Activated CD4-positive, alpha-beta T cell treated with anti-CD3 and anti-CD28 coated beads, Interleukin-2, amount 10 ng/mL, durations not matched to agents 24 days and 14 days (primary cell): ENCODE results near the gene SLC14A1. TPM values are rescaled to one million over a fixed set of nuclear protein-coding genes. Genes with fewer than 3 reads are reported as not detected.
"Not testable (repeated sequence)": the region's sequence is repeated elsewhere in the genome, so short reads cannot be mapped to it uniquely, and the experiment has no call there.

Experiments
- DNase-seq: peaks from one replicate; pipeline ENCODE4 v3.0.0; 2022
- H3K27ac Mint-ChIP-seq: one replicate; pipeline ENCODE4 v1.8.0; 2022; ENCODE audit warnings: mild to moderate bottlenecking, mixed read lengths
- H3K27me3 Mint-ChIP-seq: one replicate; pipeline ENCODE4 v1.8.0; 2022; ENCODE audit warnings: mixed read lengths
- H3K36me3 Mint-ChIP-seq: one replicate; pipeline ENCODE4 v1.8.0; 2022; ENCODE audit warnings: low read depth, mild to moderate bottlenecking, mixed read lengths
- H3K4me1 Mint-ChIP-seq: one replicate; pipeline ENCODE4 v1.8.0; 2021; ENCODE audit warnings: mixed read lengths
- H3K4me3 Mint-ChIP-seq: one replicate; pipeline ENCODE4 v1.8.0; 2022; ENCODE audit warnings: mild to moderate bottlenecking, moderate library complexity, mixed read lengths
- H3K9me3 Mint-ChIP-seq: one replicate; pipeline ENCODE4 v1.8.0; 2021; ENCODE audit warnings: mixed read lengths
- intact Hi-C: fragments of 100-400 bp; cut with micrococcal nuclease; formaldehyde crosslinking; loops from one replicate; pipeline ENCODE4 v1.15.1; 2023
- total RNA-seq: library from RNA; stranded (reverse); gene quantifications from 2 replicates; pipeline ENCODE4 v1.2.3, GENCODE V29; 2022

The SLC14A1 gene
- total RNA-seq, 1 donor from 2014 or later: 0.86 TPM

DNA sequence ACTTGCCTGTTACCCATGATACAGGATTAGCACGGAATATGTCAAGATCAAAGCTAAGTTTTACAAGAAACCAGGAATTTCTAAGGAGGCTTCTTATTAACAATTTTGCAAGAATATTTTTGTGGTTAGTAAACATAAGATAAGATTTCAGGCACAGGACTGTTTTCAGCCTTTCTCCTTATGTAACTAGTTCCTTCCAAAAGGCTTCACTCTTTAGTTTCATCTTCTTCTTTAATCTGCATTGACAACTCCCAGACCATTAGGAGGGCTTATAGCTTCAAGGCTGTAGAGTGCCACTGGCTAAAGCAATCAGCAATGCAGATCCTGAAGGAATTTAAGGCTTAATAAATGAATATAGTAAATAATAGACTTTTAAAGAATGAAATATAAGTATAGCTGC, 29.3 kb downstream of the SLC14A1 start:
- intact Hi-C loops: no loop called here

DNA sequence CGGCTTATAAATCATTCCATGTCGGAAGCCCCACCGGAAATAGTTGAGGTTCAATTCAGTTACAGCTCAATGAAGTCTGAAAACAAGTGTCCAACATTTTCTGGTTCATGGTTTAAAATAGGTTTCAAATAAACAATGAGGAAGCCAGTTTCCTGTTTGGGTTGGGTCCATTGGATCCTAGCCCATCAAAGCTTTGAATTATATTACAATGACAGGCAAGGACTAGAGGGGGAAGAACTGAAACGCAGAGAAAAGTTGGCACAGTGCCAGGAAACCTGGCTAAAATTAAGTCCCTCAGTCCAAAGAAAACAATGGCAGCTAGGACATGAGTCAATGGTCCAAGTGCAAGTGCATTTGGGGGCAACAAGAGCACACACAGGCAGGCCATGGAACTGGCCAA, 32.0 kb downstream of the SLC14A1 start:
- Mint-ChIP-seq H3K9me3 (no peaks in the 10 kb centered on the region), H3K36me3 (no peaks in the 10 kb centered on the region), H3K4me1 (peaks cover 2% of the 10 kb centered on the region), H3K27ac (no peak overlapping the region), H3K27me3 (peaks cover 17% of the 10 kb centered on the region), H3K4me3 (no peak overlapping the region)
- DNase-seq: no peak
- intact Hi-C loops: no loop called here

More for the DNA sequence above, 29.3 kb downstream of the SLC14A1 start:
- Mint-ChIP-seq H3K27me3 (peaks cover 20% of the 10 kb centered on the region), H3K27ac (no peak overlapping the region), H3K4me1 (no peaks in the 10 kb centered on the region), H3K9me3 (no peaks in the 10 kb centered on the region), H3K36me3 (no peaks in the 10 kb centered on the region), H3K4me3 (no peak overlapping the region)
- no peak for DNase-seq

DNA sequence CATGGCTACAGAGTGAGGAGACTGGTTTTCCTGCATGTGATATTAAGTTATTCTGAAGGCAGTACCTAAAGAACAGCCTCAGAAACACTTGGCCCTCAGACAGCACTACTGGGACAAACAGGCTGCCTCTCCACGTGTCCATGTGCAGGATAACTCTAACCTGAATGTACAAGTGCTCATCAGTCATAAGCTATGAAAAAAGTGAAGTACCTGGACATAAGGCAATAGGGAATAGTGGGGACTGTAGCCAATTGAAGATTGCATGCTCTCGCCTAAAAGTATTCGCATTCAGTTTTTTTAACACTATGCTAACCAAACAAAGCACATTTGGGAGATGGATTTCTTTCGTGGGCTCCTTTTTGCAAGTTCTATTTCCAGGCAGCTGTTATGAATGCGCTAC, 33.0 kb downstream of the SLC14A1 start:
- Mint-ChIP-seq H3K9me3 (no peaks in the 10 kb centered on the region), H3K4me3 (no peak overlapping the region), H3K27me3 (peaks cover 17% of the 10 kb centered on the region), H3K27ac (no peak overlapping the region), H3K4me1 (peaks cover 2% of the 10 kb centered on the region), H3K36me3 (no peaks in the 10 kb centered on the region)
- intact Hi-C loops: no loop called here
- no peak for DNase-seq

DNA sequence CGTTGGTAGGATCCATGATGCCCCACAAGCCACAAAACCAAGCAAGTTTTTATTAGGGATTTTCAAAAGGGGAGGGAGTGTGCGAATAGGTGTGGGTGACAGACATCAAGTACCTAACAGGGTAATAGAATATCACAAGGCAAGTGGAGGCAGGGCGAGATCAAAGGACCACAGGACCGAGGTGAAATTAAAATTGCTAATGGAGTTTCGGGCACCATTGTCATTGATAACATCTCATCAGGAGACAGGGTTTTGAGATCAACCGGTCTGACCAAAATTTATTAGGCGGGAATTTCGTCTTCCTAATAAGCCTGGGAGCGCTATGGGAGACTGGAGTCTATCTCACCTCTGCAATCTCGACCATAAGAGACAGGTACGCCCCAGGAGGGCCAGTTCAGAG, 33.7 kb downstream of the SLC14A1 start:
- peaks cover 17% of the 10 kb centered on the region for H3K27me3 Mint-ChIP-seq
- H3K27ac Mint-ChIP-seq, intact Hi-C loops, H3K9me3 Mint-ChIP-seq, DNase-seq, H3K4me1 Mint-ChIP-seq, H3K36me3 Mint-ChIP-seq, H3K4me3 Mint-ChIP-seq: not testable (repeated sequence)

DNA sequence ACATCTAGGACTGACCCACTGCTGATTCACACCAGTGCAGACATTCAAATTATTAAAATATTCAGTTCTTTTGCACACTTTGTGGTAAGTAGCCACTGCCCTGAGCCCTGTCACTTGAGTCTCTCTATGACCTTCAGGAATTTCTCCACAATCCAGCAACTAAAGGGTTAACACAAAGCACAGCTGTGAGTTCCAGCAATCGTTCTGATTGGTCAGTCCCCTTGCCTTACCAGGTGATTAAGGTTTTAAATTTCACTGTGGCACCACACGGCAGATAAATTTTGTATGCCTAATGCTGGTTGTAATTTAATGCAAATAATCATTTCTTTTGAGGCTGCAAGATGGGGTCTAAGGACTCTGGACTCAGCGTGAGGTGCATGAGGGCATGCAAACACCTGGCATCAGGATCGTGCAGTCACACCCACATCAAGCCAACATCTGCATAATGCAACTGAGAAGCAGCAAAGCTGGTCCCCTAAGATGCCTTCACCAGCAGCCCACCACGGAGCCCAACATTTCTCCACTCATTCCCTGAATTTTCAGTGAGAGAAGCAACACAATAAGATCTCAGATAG, 36.6 kb downstream of the SLC14A1 start:
- H3K9me3 Mint-ChIP-seq: no peaks in the 10 kb centered on the region
- no peak overlapping the region for H3K4me3 Mint-ChIP-seq
- no peak overlapping the region for H3K27ac Mint-ChIP-seq
- peaks cover 5% of the 10 kb centered on the region for H3K27me3 Mint-ChIP-seq
- no peak for DNase-seq
- intact Hi-C loops: no loop called here
- no peaks in the 10 kb centered on the region for H3K36me3 Mint-ChIP-seq
- peaks cover 2% of the 10 kb centered on the region for H3K4me1 Mint-ChIP-seq

DNA sequence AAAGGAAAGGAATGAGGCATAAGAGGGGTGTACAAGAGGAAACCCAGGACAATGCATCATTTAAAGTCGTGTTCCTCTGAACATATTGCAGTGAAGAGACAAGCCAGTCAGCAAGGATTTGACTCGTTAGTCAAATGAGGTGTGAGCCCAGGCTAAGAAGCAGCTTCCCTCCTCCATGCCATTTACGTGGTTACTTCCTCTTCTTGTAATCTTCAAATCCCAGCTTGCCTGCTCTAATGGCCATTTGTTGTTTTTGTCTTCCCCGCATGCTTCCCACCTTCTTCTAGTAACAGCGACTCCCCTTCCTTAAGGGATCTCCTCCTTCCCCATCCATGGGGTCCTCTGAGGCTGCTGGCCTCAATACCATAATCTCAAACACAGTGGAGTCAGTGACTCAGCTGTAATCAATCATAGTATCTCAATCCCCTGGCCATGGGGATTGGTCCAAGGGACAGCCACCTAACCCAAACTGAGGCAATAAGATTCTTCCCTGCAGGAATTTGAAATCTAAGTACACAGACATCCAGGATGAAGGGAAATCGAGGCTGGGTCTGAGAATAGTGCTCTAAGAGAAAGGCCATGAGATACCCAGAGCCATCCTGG, 37.6 kb downstream of the SLC14A1 start:
- no peak overlapping the region for H3K4me3 Mint-ChIP-seq
- no peaks in the 10 kb centered on the region for H3K9me3 Mint-ChIP-seq
- intact Hi-C loops: no loop called here

DNA sequence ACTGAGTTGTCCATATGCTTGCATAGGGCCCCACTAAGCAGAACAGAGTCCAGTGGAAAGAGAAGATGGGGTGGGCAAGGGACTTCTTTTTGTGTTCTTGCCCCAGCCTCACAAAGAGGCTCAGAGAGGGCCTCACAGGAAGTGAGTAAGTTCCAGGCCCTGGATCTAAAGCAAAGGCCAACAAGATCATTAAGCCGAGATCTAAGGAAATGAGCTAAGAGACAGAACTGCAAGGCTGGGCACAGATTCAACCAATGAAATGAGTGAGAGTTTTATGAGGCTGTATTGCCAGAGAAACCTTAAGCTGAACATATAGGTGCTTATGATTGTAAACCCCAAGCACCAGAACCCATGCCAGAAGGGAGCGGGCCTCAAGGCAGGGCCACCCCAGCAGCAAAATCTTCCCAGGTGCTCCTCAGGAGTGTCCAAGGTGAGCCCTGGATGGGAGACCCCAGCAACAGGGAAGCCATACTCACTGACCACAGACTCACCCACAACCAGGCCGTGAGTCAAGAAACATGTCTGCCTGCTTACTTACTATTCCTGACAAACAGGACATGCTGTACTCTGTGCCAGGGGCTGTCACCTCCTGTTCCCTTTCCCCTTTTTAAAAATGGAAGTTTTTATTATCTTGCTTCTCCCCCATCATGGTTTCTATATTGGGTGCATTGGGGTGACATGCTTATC, 40.2 kb downstream of the SLC14A1 start:
- DNase-seq: no peak
- no peak overlapping the region for H3K27ac Mint-ChIP-seq
- H3K9me3 Mint-ChIP-seq: no peaks in the 10 kb centered on the region
- peaks cover 2% of the 10 kb centered on the region for H3K4me1 Mint-ChIP-seq
- H3K4me3 Mint-ChIP-seq: no peak overlapping the region
- intact Hi-C loops: no loop called here
- H3K36me3 Mint-ChIP-seq: no peaks in the 10 kb centered on the region
- H3K27me3 Mint-ChIP-seq: peaks cover 10% of the 10 kb centered on the region

More for the DNA sequence above, 37.6 kb downstream of the SLC14A1 start:
- no peak for DNase-seq
- Mint-ChIP-seq H3K36me3 (no peaks in the 10 kb centered on the region), H3K4me1 (peaks cover 2% of the 10 kb centered on the region), H3K27me3 (no peaks in the 10 kb centered on the region), H3K27ac (no peak overlapping the region)

DNA sequence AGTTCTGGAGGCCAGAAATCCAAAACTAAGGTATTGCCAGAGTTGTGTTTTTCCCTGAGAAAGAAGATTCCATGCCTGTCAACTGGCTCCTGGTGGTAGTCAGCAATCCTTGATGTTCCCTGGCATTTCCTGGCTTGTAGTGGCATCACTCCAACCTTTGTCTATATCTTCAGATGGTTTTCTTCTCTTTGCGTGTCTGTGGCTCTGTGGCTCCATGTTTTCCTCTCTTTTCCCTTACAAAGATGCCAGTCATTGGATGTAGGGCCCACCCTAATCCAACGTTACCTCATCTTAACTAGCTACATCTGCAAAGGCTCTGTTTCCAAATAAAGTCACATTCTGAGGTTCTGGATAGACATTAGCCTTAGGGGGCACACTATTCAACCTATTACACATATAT, 41.8 kb downstream of the SLC14A1 start:
- H3K9me3 Mint-ChIP-seq: no peaks in the 10 kb centered on the region
- no peak for DNase-seq
- H3K4me1 Mint-ChIP-seq: no peaks in the 10 kb centered on the region
- H3K27ac Mint-ChIP-seq: no peak overlapping the region
- no peak overlapping the region for H3K4me3 Mint-ChIP-seq
- intact Hi-C loops: no loop called here
- H3K36me3 Mint-ChIP-seq: no peaks in the 10 kb centered on the region
- peaks cover 22% of the 10 kb centered on the region for H3K27me3 Mint-ChIP-seq

DNA sequence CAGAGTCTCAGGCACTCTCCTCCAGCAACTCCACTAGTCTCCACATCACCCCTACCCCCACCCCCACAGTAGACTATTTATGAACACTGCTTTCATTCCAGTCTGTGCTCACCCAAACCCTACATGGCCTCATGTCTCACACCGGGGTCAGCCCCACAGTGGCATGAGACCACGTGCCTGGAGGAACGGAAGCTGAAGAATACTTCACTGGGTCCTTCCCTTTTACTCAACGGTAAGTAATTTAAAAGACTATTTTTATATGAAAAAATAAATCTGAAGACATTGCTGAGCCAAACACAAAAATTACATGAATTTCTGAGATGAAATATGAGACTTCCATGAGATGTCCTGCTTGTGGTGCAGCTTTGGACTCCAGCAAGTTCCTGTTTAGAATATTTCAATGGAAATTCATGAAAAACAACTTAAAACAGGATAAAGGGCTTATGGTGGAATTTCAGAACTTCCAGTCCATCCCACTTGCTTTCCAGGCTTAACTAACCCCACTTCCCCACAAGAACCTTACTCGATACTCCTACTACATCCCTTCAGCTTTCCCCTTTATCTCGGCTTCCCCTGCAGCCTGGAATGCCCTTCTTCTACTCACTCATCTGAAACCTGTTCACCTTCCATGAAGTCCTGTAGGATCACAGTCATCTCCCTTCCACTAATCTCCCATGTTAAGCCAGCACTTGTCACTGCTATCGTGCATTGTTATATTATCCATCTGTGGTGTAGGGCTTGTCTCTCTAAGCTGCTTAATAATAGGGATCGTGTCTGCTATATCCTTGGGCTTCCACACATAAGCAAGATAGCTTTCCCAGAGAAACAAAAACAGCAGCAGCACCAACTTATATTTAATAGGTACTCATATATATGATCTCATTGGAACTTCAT, 47.9 kb downstream of the SLC14A1 start:
- Mint-ChIP-seq H3K4me1 (peaks cover 13% of the 10 kb centered on the region), H3K36me3 (no peaks in the 10 kb centered on the region), H3K27ac (no peak overlapping the region)

DNA sequence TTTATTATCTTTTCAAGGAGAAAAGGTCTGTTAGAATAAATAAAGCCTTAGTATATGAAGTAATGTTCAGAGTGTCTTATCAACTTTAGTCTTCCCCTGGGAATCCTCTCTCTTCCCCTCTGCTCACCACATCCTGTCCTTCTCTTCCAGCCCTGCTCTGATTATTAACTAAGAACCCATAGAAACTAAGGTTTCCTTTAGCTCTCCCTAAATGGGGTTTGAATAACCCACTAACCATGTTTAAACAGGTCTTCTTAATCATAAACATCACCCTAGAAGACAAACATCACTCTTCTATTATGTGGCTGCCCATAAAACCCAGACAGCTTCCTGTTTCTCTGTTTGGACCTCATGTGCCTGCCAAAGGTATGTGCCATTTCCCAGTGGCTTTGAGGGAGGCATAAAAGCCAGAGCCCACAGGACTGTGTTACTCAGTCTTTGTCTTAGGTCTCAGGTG, 50.1 kb downstream of the SLC14A1 start:
- peak; percentile 57 for DNase-seq
- intact Hi-C loops: no loop called here
- Mint-ChIP-seq H3K27me3 (peaks cover 64% of the 10 kb centered on the region), H3K4me3 (no peak overlapping the region), H3K4me1 (peaks cover 13% of the 10 kb centered on the region), H3K9me3 (peaks cover 4% of the 10 kb centered on the region), H3K27ac (no peak overlapping the region), H3K36me3 (no peaks in the 10 kb centered on the region)

More for the DNA sequence above, 47.9 kb downstream of the SLC14A1 start:
- Mint-ChIP-seq H3K4me3 (no peak overlapping the region), H3K27me3 (peaks cover 59% of the 10 kb centered on the region), H3K9me3 (peaks cover 4% of the 10 kb centered on the region)
- no peak for DNase-seq
- intact Hi-C loops: no loop called here

DNA sequence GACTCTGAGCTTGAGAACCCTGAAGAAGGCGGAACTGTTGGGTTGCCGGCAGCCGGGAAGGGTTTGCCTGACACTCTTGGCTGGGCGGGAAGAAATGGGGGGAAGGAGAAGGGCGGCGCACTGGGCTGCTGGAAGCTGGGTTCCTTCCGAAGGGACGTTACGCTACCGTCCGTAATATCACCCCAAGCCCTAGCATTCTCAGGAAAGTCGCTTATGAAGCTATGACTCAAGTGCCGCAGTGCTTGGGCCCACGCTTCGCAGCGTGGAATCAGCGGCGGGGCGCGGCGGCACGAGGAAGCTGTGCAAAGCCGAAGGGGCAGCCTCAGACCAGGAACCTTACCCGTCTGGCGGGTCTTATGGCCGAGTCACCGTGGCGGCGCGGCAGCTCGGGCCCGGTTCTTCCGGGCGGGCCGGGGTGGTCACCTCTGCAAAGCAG, 51.3 kb downstream of the SLC14A1 start:
- Mint-ChIP-seq H3K27ac (no peak overlapping the region), H3K4me1 (peaks cover 13% of the 10 kb centered on the region), H3K4me3 (peak overlapping the region; percentile 79), H3K27me3 (peaks cover 57% of the 10 kb centered on the region), H3K36me3 (no peaks in the 10 kb centered on the region), H3K9me3 (peaks cover 4% of the 10 kb centered on the region)
- DNase-seq: peak; percentile 80
- intact Hi-C loops: no loop called here

DNA sequence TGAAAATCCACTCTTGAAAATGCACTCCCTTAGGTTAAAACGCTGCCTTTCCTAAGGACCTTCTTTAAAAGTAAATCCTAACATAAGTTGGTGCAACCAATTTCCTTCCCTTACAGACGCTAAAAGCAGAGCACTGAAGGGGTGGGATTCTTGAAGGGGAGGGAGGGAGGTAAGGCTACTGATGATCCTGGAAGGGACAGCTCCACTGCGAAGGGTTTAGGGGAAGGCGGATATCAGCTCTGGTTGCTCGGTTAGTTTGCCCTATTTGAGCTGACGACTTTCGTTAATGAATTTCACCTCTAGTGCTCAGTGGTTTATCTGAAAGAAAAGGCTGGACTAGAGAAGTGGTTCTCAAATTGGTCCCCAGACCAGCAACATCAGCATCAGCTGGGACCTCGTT, 51.8 kb downstream of the SLC14A1 start:
- Mint-ChIP-seq H3K4me3 (peak overlapping the region; percentile 79), H3K36me3 (no peaks in the 10 kb centered on the region), H3K4me1 (peaks cover 13% of the 10 kb centered on the region), H3K9me3 (peaks cover 4% of the 10 kb centered on the region), H3K27me3 (peaks cover 55% of the 10 kb centered on the region), H3K27ac (no peak overlapping the region)
- no peak for DNase-seq
- intact Hi-C loops: no loop called here

DNA sequence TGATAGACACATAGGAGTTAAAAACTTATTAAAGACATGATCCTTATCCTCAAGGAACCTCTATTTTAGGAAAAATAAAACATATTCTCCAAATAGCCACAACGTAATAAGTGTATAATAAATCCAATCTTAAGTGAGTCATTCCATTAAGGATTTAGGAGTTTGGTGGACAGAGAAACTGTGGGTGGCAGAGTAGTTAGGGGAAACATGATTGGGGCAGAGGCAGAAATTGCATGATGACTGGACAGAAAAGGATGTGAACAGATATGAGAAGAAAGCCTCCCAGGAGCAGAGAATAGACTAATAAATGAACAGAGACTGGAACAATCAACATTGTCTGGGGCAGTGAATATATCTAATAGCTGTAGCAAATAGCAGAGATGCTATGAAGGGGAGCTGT, 53.4 kb downstream of the SLC14A1 start:
- H3K4me3 Mint-ChIP-seq: no peak overlapping the region
- no peaks in the 10 kb centered on the region for H3K36me3 Mint-ChIP-seq
- DNase-seq: no peak
- H3K27ac Mint-ChIP-seq: no peak overlapping the region
- H3K27me3 Mint-ChIP-seq: peaks cover 52% of the 10 kb centered on the region
- peaks cover 4% of the 10 kb centered on the region for H3K9me3 Mint-ChIP-seq
- intact Hi-C loops: no loop called here
- peaks cover 13% of the 10 kb centered on the region for H3K4me1 Mint-ChIP-seq

DNA sequence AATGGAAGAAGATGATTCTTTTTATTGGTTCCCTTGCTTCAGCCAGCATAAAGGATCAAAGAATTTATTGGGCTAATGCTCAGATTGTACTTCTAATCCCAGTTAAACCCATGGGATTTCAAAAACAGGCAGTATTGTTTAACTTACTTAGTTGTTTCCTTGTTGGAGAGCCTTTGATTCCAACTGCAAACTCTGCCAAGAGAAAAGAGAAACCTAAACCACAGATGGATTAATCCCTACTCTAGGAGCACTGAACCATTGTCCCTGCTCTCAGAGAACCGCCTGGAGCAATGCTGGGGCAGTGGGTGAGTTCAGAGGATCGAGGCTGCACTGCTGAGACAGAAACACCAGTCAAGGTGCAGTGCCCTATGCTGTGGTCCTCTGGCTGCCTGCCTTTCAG, 56.6 kb downstream of the SLC14A1 start:
- intact Hi-C loops: no loop called here
- Mint-ChIP-seq H3K27ac (no peak overlapping the region), H3K4me1 (peaks cover 5% of the 10 kb centered on the region), H3K9me3 (no peaks in the 10 kb centered on the region), H3K27me3 (peaks cover 34% of the 10 kb centered on the region), H3K36me3 (no peaks in the 10 kb centered on the region), H3K4me3 (no peak overlapping the region)
- no peak for DNase-seq
